ENCODE measurements around the gene ZNF487.
"Not testable (repeated sequence)": the region's sequence is repeated elsewhere in the genome, so short reads cannot be mapped to it uniquely, and the experiment has no call there.

GRCh38 chr10:43421944-43422343 is 15.0 kb upstream of the ZNF487 start:
- TF ChIP-seq, protein P1, sequence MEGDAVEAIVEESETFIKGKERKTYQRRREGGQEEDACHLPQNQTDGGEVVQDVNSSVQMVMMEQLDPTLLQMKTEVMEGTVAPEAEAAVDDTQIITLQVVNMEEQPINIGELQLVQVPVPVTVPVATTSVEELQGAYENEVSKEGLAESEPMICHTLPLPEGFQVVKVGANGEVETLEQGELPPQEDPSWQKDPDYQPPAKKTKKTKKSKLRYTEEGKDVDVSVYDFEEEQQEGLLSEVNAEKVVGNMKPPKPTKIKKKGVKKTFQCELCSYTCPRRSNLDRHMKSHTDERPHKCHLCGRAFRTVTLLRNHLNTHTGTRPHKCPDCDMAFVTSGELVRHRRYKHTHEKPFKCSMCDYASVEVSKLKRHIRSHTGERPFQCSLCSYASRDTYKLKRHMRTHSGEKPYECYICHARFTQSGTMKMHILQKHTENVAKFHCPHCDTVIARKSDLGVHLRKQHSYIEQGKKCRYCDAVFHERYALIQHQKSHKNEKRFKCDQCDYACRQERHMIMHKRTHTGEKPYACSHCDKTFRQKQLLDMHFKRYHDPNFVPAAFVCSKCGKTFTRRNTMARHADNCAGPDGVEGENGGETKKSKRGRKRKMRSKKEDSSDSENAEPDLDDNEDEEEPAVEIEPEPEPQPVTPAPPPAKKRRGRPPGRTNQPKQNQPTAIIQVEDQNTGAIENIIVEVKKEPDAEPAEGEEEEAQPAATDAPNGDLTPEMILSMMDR (CRISPR knock-in tag; IDR thresholded peaks at IDR 0.05): not testable (repeated sequence)
- TF ChIP-seq SRSF9 (IDR thresholded peaks at IDR 0.05; ENCODE audit: borderline replicate concordance, insufficient read depth, low read depth, low read length, poor library complexity, severe bottlenecking); NFE2 (CRISPR knock-in tag; IDR thresholded peaks at IDR 0.05); PHF8 (CRISPR knock-in tag; IDR thresholded peaks at IDR 0.05); BRF2 (CRISPR knock-in tag; IDR thresholded peaks at IDR 0.05); JUND (CRISPR knock-in tag; IDR thresholded peaks at IDR 0.05); ZFP37 (CRISPR knock-in tag; IDR thresholded peaks at IDR 0.05; ENCODE audit: borderline replicate concordance); POLR2AphosphoS2 (IDR thresholded peaks at IDR 0.05; ENCODE audit: low read depth, low read length); POLR2A (IDR thresholded peaks at IDR 0.05; ENCODE audit: insufficient read depth in 1 of 2, low read depth in 2 of 2, low read length in 2 of 2); GATAD2A (CRISPR knock-in tag; IDR thresholded peaks at IDR 0.05); ZNF253 (CRISPR knock-in tag; IDR thresholded peaks at IDR 0.05; ENCODE audit: borderline replicate concordance); HDAC6 (IDR thresholded peaks at IDR 0.05; ENCODE audit: low read depth, low read length): not testable (repeated sequence)
- TF ChIP-seq, protein P2, sequence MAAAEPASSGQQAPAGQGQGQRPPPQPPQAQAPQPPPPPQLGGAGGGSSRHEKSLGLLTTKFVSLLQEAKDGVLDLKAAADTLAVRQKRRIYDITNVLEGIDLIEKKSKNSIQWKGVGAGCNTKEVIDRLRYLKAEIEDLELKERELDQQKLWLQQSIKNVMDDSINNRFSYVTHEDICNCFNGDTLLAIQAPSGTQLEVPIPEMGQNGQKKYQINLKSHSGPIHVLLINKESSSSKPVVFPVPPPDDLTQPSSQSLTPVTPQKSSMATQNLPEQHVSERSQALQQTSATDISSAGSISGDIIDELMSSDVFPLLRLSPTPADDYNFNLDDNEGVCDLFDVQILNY (CRISPR knock-in tag; conservative IDR thresholded peaks at IDR 0.05): not testable (repeated sequence)

Measured in HepG2 (cell line).